Femur (tissue), 1 donor: ENCODE measurements around the gene TBC1D2B.

Experiments
- DNase-seq: peaks from one replicate; pipeline ENCODE4 v3.0.0-alpha.2; 2017

TBC1D2B gene

DNA sequence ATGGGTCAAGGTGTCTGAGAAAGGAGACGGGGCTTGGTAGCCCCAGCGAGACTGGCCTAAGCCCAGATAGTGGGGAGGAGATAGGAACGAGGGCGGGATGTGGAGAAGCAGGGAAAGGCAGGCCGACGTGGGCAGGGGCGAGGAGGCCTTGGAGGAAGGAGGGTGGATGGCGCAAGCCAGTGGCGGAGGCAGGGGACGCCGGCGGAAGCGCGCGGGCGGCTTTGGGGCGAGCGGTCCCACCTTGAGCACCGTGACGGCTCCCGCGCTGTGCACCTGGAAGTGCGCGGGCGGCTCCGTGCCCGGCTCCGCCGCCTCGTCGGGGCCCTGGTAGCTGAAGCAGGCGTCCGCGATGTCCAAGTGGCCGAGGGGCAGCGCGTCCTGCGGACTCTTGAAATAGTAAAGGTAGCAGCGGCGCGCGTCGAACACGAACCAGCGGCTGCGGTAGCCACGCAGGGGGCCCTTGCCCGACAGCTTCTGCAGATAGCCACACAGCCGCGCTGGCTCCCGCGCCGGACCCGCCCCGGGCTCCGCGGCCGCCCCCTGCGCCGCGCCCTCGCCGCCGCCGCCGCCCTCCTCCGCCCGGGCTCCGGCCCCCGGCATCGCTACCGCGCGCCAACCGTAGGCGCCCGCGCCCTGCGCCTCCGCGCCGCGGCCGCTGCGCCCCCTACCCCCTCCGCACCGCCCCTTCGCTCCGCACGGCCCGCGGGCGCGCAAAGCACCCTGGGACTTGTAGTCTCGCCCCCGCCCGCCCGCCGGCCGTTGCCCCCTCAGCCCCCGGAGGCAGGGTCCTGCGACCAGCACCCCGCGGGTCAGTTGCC is at the start of gene TBC1D2B:
TSS of gene TBC1D2B (minus strand) at position 659 of the 818 bp plus-strand sequence. CDS start at position 600, 59 bp downstream.
- DNase-seq: peak; percentile 71

DNA sequence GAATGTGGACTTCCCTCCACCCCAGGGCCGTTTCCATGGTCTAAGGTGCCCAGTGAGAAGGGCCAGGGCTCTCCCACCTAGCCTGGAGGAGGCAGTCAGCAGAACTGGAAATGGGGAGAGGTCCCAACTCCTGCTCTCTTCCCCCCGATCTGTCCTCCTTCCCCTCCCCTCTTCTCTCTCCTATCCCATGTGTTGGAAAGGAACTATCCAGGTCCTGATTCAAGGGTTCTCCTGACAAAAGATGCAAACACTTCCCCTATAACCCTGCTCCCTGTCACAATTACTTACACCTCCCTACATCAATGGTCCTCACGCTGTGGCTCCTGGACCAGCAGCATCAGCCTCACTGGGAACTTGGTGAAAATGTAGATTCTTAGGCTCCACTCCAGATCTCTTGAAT is 47.8 kb upstream of the TBC1D2B start:
- DNase-seq: no peak

GRCh38 chr15:78120523-78120922 is 43.0 kb upstream of the TBC1D2B start:
- no peak for DNase-seq

- no peak for DNase-seq
These were observed 35.0 kb upstream of the TBC1D2B start for GRCh38 chr15:78112551-78112950.

- DNase-seq: no peak
These were observed 34.3 kb upstream of the TBC1D2B start for GRCh38 chr15:78111788-78112187.

- DNase-seq: no peak
These were observed 33.5 kb upstream of the TBC1D2B start for GRCh38 chr15:78110916-78111475.

DNA sequence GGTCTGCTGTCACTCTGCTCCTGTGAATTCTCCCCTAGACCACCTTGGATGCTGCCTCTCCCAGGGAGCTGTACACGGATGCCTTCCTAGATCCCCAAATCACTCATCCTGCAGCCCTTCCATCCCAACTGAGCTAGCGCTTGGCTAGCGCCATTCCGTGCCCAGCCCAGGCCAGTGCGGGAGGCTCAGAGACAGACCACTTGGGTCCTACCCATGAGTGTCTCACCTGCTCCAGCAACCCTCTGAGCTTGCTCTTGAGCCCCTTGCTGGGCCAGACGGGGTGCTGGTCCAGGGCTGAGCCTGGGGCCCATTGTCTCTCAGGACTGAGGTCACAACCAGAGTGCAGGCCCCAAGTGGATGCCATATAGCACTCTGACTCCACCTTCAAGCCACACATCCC is 32.6 kb upstream of the TBC1D2B start:
- peak; percentile 11 for DNase-seq

GRCh38 chr15:78109156-78109555 is 31.6 kb upstream of the TBC1D2B start:
- peak; percentile 13 for DNase-seq

- peak; percentile 85 for DNase-seq
These were observed 31.0 kb upstream of the TBC1D2B start for GRCh38 chr15:78108300-78109084.

GRCh38 chr15:78107471-78107870 is 30.0 kb upstream of the TBC1D2B start:
- DNase-seq: peak; percentile 13

DNA sequence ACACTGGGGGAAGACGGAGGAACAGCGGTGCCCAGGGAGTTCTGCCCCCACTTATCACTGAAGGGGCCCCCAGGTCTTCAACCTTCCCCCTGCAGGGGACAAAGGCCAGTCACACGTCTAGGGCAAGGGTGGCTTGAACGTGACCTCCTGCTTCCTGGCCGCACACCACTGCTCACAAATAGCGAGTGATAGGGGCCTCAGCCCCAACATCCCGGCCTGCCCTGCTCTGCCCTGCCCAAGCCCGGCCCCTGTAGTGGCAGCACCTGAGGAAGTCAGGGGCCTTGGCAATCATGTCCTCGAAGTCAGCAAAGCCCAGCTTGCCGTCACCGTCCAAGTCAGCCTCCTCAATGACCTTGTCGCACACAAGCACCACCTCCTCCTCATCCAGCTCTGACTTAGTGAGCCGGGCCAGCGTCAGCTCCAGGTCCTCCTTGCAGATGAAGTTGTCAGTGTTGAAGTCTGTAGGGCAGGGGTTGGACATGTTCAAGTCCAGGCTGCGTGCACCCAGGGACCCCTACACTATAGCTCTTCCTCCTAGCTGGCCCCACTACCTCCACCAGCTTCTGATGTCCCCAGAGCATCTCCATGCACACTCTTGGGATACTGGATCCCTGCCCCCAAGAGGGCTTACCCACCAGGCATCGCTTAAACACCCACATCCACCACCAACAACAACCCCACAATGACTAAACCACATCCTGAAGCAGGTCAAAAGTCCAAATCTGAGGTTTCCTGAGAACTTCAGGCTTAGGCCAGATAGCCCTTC is 28.1 kb upstream of the TBC1D2B start:
- peak; percentile 16 for DNase-seq

DNA sequence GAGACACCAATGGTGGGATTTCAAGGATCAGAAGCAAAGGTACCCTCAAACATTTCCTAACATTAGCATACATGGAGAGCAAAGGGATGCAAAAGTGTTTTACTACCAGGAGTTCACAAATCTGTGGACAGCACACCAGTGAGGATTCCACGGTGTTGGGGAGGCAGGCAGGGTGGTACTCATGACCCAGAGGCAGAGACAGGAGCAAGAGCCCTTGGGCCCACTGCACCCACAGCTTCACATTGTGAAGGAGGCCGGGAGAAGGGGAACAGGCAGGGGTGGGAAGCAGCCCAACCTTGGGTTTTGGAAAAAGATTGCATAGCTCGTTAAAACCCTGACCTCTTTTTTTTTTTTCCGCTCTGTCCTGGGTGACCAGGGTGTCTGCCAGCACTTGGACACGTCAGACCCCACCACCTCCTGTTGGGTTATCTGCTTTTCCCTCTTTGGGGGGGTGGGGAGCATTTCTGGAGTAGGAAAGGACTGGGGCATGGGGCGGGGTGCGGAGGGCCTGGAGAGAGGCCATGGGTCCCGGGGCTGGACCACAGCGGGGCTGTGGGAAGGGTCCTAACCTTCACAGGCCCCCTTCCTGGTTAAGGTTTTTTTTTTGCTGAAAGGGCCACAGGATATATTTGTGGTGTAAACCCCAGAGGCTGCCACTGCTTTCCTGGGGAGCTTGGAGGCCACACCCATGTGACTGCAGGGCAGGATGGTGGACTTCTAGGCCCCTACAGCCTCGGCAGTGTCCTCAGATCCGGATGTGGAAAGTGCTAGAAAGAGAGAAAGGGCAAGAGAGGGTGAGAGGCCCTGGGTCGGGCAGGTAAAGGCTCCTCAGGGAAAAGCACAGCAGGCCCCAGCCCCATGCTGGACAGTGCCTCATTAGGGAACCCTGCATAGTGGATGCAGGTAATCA is 27.3 kb upstream of the TBC1D2B start:
- peak; percentile 10 for DNase-seq

GRCh38 chr15:78104119-78104479 is 26.6 kb upstream of the TBC1D2B start:
- peak; percentile 32 for DNase-seq

DNA sequence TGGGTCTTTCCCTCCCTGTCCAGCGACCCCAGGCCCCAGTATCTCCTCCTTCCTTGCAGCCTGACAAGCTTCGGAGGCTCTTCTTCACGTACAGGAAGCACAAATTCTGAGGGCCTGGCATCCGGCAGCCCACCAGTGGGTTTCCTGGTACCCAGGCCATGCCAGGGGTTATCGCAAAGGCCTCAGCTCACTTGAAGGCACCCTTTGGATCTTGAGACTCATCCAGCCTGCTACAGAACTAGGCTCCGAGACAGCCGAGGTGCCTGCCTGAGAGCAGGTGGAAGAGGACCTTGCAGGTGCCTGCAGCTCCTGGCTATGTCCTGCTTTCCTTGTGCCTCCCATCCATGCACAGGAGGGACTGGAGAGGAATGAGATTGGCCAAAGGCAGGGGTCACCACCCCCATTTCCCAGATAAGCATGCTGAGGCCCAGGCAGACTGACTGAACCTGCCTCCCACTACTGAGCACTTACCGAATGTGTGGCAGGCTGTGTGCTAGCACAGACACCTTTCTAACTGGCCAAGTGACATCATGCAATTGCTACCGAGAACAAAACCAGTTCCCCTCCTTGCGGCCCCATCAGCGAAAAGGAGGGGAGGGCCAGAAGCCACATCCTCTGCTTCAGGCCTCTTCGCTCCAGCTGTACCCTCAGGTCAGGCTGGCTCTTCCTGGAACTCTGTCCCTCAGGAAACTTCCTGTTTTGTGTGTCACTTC is 26.1 kb upstream of the TBC1D2B start:
- DNase-seq: no peak

GRCh38 chr15:78102741-78103140 is 25.2 kb upstream of the TBC1D2B start:
- DNase-seq: peak; percentile 12

DNA sequence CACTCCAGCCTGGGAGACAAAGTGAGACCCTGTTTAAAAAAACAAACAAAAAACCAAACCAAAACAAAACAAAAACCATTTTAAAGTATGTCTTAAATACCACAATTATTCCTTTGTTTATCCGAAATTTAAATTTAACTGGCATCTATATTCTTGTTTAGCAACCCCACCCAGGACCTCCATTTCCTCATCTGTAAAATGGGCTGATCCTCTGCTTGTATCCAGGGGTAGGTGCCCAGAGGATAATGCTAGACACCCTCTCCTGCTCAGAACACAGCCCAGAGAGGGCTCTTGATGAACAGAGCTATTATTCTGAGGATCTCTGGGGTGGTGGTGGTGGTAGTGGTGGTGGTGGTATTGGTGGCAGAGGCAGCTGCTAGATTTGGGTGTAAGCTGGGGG is 24.7 kb upstream of the TBC1D2B start:
- no peak for DNase-seq

DNA sequence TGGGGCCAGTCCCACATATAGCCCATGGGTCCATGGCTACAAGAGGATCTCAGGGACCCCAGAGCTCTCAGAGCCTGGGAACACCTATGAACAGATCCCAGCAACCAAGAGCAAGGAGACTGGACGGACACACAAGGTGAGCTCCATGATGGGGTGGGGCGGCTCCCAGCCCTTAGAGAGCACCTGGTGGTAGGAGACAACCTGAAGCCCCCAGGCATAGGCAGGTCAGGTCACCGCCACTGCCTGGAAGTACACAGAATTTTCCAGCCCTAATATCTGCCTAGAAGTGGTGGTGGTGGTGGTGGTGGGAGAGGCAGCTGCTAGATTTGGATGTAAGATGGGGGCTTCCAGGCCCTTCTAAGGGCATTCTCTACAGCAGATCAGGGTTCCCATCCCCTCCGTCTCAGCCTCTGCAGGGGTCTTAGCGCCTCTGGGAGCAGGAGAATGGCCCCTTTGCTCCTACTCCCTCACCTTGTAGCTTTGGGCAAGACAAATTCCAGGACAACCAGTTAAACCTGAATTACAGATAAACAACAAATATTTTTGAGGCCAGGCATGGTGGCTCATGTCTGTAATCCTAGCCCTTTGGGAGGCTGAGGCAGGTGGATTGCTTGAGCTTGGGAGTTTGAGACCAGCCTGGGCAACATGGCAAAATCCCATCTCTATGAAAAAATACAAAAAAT is 24.1 kb upstream of the TBC1D2B start:
- DNase-seq: peak; percentile 17

GRCh38 chr15:78100886-78101285 is 23.4 kb upstream of the TBC1D2B start:
- no peak for DNase-seq

GRCh38 chr15:78098131-78098755 is 20.7 kb upstream of the TBC1D2B start:
- DNase-seq: no peak

GRCh38 chr15:78097667-78098066 is 20.2 kb upstream of the TBC1D2B start:
- no peak for DNase-seq
